ENCODE results near the gene NALF2.

- TF ChIP-seq CTCF (IDR thresholded peaks at IDR 0.05 in 8 of 11, conservative IDR thresholded peaks at IDR 0.05 in 3 of 11) (no peak), POLR2AphosphoS5 (IDR thresholded peaks at IDR 0.05) (no peak)
These were observed 27.1 kb downstream of the NALF2 start for GRCh38 chrX:69531031-69531755.

All from spleen (tissue), 7 donors.